ENCODE data around the gene RTP3. TPM values are rescaled to one million over a fixed set of nuclear protein-coding genes. Genes with fewer than 3 reads are reported as not detected.

Gene RTP3
- total and polyA plus RNA-seq, 2 of the 4 experiments (the other 2 are of a cell fraction) = 0.18 to 0.26 TPM

DNA sequence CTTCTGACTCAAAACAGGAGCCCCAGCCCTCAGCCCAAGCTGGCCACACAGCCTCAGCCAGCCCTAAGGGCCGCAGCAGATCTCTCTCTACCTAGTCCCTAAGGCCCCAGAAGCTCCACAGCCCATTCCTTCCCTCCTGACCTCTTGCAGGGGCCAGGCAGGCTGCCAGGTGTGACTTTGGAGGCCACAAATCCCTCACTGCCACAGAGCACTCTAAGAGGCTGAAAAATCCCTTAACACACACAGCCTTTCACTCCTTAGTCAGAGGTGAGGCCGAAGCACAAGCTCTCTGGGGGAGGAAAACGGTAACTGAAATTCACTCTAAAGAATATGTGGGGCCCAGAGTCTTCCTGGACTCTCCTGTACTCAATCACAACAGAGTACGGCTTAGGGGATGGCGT is 45.0 kb downstream of the RTP3 start:
- H4K5ac ChIP-seq (ENCODE audit: low read depth, low read length) = peak overlapping the region; percentile 82
- dilution Hi-C loops (cut with HindIII; ENCODE audit: low sequenced_read_pairs, unreplicated experiment) (no loop called here), intact Hi-C loops (cut with micrococcal nuclease) (no loop called here), in situ Hi-C loops (cut with MboI; ENCODE audit: low sequenced_read_pairs) (no loop called here)
- peak overlapping the region; percentile 87 for H2AFZ ChIP-seq (replicated peaks; ENCODE audit: low read length, poor library complexity)
- peaks cover 20% of the 10 kb centered on the region for H3K4me1 ChIP-seq (ENCODE audit: control insufficient read depth, insufficient read depth, low read length)
- peak overlapping the region; percentile 69 for H2AK5ac ChIP-seq (ENCODE audit: low read depth, low read length)
- no peaks in the 10 kb centered on the region for H4K20me1 ChIP-seq (ENCODE audit: insufficient read depth, low read length)
- peak overlapping the region; percentile 88 for H3K14ac ChIP-seq (replicated peaks; ENCODE audit: low read depth, low read length)
- H3K23ac ChIP-seq (ENCODE audit: low read depth, low read length) = peak overlapping the region; percentile 89
- no peak overlapping the region for H3K4me3 ChIP-seq (ENCODE audit: insufficient read depth, low read depth, low read length)
- H2BK15ac ChIP-seq (ENCODE audit: low read depth, low read length) = peak overlapping the region; percentile 69; the same call in 1 of the 3 replicates
- H3K56ac ChIP-seq (ENCODE audit: extremely low read depth, insufficient read depth, low read length) = peak overlapping the region; percentile 56
- H2BK5ac ChIP-seq (ENCODE audit: low read depth, low read length, poor library complexity, severe bottlenecking) = peak overlapping the region; percentile 90
- peak overlapping the region; percentile 49 to 95 for H4K8ac ChIP-seq (ENCODE audit: low read depth in 2 of 2, low read length in 2 of 2)
- H2BK20ac ChIP-seq (ENCODE audit: low read depth, low read length) = peak overlapping the region; percentile 98
- DNase-seq (no peak), ATAC-seq (ENCODE audit: low read depth) (peak; percentile 28; the same call in 1 of the 2 replicates)
- POLR2A ChIA-PET (ENCODE audit: unreplicated experiment) = no interaction called here
- H3K79me1 ChIP-seq (ENCODE audit: low read depth in 1 of 2, low read length in 2 of 2) = 0 out of 4 replicates have a peak, but pooled peaks cover 0 to 6% of the 10 kb centered on the region in 2 experiments
- H3K36me3 ChIP-seq (ENCODE audit: control insufficient read depth, insufficient read depth, low read length) = peaks cover 18% of the 10 kb centered on the region
- H2BK120ac ChIP-seq (ENCODE audit: low read depth, low read length) = peak overlapping the region; percentile 98
- TF ChIP-seq FOS (IDR thresholded peaks at IDR 0.05; ENCODE audit: low read depth, low read length) = no peak
- no peak for TF ChIP-seq SMC3 (IDR thresholded peaks at IDR 0.05; ENCODE audit: low read depth, low read length)
- TF ChIP-seq ELK1 (IDR thresholded peaks at IDR 0.05; ENCODE audit: borderline replicate concordance, low read depth, low read length) = no peak
- no peak for TF ChIP-seq CTCF (conservative IDR thresholded peaks at IDR 0.05; ENCODE audit: low read depth, low read length)
- no peak for TF ChIP-seq MAZ (IDR thresholded peaks at IDR 0.05; ENCODE audit: borderline replicate concordance, low read depth, low read length)
- TF ChIP-seq CHD1 (IDR thresholded peaks at IDR 0.05; ENCODE audit: low read depth, low read length) = no peak
- TF ChIP-seq CEBPB (IDR thresholded peaks at IDR 0.05; ENCODE audit: low read depth, low read length) = no peak
- TF ChIP-seq NFE2L2 (IDR thresholded peaks at IDR 0.05; ENCODE audit: low read depth, low read length) = no peak
- TF ChIP-seq, protein P1, sequence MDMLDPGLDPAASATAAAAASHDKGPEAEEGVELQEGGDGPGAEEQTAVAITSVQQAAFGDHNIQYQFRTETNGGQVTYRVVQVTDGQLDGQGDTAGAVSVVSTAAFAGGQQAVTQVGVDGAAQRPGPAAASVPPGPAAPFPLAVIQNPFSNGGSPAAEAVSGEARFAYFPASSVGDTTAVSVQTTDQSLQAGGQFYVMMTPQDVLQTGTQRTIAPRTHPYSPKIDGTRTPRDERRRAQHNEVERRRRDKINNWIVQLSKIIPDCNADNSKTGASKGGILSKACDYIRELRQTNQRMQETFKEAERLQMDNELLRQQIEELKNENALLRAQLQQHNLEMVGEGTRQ (IDR thresholded peaks at IDR 0.05; ENCODE audit: low read depth, low read length) = no peak
- TF ChIP-seq RFX5 (IDR thresholded peaks at IDR 0.05; ENCODE audit: low read depth, low read length) = no peak
- no peak for TF ChIP-seq RAD21 (IDR thresholded peaks at IDR 0.05; ENCODE audit: low read length)
- TF ChIP-seq MAFK (IDR thresholded peaks at IDR 0.05; ENCODE audit: low read depth, low read length) = no peak
- TF ChIP-seq POLR2A (IDR thresholded peaks at IDR 0.05; ENCODE audit: low read depth, low read length) = no peak
- TF ChIP-seq BHLHE40 (IDR thresholded peaks at IDR 0.05; ENCODE audit: low read depth, low read length) = no peak
- no peak for TF ChIP-seq MXI1 (IDR thresholded peaks at IDR 0.05; ENCODE audit: borderline replicate concordance, low read depth, low read length)
- H3K4me2 ChIP-seq (ENCODE audit: low read depth, low read length) = no peak overlapping the region
- peaks cover 23% of the 10 kb centered on the region for H3K9me1 ChIP-seq (ENCODE audit: insufficient read depth, low read length)
- peak overlapping the region; percentile 98 for H3K4ac ChIP-seq (ENCODE audit: low read depth, low read length)
- peak overlapping the region; percentile 90 for H3K18ac ChIP-seq (ENCODE audit: low read depth, low read length)
- BruUV-seq (replicated peaks) = no TSS peak
- peak overlapping the region; percentile 96 for H4K91ac ChIP-seq (ENCODE audit: insufficient read depth, low read depth, low read length)
- H3K9me3 ChIP-seq (ENCODE audit: control insufficient read depth, insufficient read depth, low read length) = no peaks in the 10 kb centered on the region
- H3K27ac ChIP-seq (ENCODE audit: insufficient read depth, low read length) = peak overlapping the region; percentile 66
- peak overlapping the region; percentile 45; the same call in 1 of the 2 replicates for H3K9ac ChIP-seq (ENCODE audit: low read depth, low read length)
- H2AK9ac ChIP-seq (replicated peaks; ENCODE audit: low read depth, low read length, poor library complexity) = peak overlapping the region; percentile 86
- 70% methylated on average over 2 of the region's 5 CpGs; no CpG with 5 or more reads in 1 of the 2 experiments for WGBS, 2 experiments (ENCODE audit: extremely low coverage in 2 of 2, insufficient read length in 1 of 2)
- CTCF ChIA-PET = interaction anchor here (0.6 to 1.1 kb wide), 4 partner anchors 15 to 121 kb away, joined by 3 to 4 read pairs (median 3); no protein-coding TSS in a partner anchor
- no peaks in the 10 kb centered on the region for H3K27me3 ChIP-seq (ENCODE audit: control insufficient read depth, insufficient read depth, low read length)

Measured in IMR-90 (cell line).